HG02642 (cell line): Measurements from ENCODE around the gene NCKAP5L.
"Not testable (repeated sequence)": the region's sequence is repeated elsewhere in the genome, so short reads cannot be mapped to it uniquely, and the experiment has no call there.

Experiments used
- ATAC-seq: cut with Tn5 transposase; IDR thresholded peaks from one replicate; pipeline ENCODE4 v1.9.1; 2021; ENCODE audit warnings: mild to moderate bottlenecking; ENCODE audit not compliant: unreplicated experiment, poor library complexity

NCKAP5L gene, protein sequence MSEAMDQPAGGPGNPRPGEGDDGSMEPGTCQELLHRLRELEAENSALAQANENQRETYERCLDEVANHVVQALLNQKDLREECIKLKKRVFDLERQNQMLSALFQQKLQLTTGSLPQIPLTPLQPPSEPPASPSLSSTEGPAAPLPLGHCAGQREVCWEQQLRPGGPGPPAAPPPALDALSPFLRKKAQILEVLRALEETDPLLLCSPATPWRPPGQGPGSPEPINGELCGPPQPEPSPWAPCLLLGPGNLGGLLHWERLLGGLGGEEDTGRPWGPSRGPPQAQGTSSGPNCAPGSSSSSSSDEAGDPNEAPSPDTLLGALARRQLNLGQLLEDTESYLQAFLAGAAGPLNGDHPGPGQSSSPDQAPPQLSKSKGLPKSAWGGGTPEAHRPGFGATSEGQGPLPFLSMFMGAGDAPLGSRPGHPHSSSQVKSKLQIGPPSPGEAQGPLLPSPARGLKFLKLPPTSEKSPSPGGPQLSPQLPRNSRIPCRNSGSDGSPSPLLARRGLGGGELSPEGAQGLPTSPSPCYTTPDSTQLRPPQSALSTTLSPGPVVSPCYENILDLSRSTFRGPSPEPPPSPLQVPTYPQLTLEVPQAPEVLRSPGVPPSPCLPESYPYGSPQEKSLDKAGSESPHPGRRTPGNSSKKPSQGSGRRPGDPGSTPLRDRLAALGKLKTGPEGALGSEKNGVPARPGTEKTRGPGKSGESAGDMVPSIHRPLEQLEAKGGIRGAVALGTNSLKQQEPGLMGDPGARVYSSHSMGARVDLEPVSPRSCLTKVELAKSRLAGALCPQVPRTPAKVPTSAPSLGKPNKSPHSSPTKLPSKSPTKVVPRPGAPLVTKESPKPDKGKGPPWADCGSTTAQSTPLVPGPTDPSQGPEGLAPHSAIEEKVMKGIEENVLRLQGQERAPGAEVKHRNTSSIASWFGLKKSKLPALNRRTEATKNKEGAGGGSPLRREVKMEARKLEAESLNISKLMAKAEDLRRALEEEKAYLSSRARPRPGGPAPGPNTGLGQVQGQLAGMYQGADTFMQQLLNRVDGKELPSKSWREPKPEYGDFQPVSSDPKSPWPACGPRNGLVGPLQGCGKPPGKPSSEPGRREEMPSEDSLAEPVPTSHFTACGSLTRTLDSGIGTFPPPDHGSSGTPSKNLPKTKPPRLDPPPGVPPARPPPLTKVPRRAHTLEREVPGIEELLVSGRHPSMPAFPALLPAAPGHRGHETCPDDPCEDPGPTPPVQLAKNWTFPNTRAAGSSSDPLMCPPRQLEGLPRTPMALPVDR (N-terminal part only)

DNA sequence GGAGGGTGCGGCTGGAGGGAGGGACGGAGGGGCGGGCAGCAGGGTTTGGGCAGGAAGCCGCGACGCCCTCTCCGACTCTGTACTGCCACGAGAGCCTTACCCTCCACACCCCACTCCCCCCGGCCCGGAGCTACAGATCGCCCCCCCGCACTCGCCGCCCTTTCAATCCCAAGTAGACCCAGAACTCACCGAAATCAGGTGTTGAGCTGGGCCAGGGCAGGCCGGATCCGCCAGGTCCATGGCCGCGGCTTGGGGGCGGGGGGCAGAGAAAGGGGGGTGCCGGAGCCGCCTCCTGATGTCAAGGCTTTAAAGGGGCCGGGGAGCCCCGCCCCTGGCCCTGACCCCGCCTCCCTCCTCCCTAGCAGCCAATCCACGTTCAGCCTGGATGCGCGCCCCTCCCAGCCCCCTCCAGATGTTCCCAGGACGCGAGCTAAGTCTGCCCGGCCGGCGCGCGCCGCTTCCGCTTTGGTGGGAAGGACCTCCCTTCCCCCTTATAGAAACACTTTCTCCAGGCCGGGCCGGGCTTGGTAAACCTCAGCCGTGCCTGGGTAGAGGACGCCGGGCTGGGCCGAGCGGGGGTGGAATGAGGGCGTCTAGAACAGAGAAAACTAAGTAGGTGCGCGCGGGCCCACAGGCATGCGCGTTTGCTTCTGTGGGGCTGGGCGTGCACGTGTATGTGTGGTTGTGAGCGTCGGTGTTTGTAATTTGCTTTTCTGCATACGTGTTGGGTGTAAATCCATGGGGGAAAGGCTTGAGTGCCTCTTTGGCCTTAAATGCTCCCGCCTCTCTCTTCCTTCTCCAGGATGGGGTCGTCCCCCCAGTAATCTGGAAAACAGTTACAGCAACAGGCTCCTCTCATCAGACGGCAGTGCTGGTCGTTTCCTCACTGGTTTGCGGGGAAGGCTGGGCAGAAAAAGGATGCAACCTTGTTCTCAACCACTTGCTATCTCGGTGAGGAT, at the start of gene NCKAP5L:
Gene NCKAP5L, minus strand, starts transcription at position 281 of the 959 bp plus-strand sequence. CDS start 24,369 bp downstream, outside the sequence.
- peak; percentile 90 for ATAC-seq

DNA sequence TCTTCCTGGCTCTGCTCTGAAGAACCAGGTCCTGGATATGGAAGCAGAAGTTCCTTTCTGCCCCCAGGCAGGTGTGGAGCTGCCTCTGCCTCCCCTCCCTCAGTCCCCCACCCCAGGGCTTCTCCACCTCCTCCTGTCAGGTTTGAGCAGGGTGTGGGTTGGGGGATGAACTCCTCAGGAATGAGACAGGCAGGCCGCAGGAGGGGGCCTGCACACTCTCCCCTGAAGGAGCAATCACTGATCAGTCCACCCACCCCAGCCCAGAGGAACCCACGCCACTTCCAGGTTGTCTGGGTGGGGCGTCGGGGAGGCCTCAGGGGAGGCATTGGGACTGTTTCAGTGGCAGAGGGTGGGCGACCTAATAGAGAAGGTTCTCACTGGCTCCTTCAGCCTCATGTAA, 48.9 kb upstream of the NCKAP5L start:
- ATAC-seq: no peak

DNA sequence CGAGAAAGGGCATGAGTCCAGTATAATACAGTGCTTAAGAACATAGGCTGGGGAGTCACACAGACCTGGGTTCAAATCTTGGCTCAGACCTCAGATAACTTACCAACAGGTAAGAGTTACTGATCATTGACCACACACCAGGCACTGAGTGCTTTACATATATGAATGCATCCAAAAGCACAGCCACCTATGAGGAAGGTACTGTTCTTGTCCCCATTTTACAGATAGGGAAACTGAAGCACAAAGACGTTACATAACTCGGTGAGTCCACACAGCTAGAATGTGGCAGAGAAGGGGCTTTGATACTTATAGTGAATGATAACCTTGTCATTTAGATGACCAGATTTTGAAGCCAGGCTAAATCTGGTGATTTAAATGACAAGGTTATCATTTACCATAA, 47.9 kb upstream of the NCKAP5L start:
- no peak for ATAC-seq

DNA sequence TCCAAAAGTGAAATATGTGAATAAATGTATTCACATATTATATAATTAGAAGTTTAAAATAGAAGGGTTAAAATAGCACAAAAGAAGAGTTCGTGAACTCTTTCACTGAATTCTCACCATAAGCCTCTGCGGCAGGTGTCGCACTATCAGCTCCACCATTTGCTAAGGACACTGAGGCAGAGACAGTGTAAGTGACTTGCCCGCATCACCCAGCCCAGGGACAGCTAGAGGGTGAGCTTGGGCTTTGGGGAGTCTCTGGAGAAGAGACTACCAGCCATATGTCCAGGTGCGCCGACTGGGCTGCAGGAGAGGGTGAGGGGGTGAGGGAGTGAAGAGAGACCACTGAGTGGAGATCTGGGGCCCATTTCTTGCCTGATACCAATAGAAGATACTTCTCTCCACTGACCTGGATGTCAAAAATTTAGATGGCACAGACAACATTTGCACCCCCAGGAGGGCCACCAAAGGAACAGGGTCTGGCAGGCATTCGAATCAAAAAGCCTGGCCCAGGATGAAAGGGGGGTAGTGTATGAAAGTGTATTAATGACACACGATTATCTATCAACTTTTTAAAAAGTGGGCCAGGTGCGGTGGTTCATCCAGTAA, 47.0 kb upstream of the NCKAP5L start:
- ATAC-seq: no peak

DNA sequence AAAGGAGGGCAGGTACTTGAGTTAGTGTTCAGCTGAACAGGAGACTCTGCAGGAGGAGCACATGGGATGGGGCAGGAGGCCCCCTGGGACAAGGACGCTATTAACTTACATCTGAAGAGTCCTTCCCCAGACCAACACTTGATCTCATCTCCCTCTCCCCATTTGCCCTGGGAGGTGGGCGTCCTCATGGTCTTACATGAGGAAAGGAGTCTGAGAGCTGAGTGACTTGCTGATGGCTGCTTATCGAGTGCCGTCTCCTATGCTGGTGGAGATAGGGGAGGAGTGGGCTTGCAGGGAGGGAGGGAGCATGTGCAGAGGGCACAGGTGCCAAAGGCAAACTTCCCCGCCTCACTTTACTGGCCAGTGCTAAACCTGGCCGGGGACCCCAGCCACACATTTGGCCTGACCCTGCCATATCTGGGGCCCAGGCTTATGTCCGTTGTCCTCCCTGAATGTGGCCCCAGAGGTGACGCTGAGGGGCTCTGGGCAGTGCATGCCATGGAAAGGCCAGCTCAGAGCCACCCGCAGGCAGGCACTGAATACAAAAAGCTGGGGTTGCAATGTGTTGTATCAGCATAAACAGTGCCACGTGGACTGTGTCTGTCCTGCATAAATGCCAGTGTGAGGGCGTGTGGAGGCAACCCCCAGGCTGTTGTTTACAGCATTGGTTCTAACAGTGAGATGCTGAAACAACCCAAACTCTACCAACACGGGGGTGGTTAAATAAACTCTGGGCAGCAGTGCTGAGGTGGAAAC, 46.1 kb upstream of the NCKAP5L start:
- no peak for ATAC-seq

DNA sequence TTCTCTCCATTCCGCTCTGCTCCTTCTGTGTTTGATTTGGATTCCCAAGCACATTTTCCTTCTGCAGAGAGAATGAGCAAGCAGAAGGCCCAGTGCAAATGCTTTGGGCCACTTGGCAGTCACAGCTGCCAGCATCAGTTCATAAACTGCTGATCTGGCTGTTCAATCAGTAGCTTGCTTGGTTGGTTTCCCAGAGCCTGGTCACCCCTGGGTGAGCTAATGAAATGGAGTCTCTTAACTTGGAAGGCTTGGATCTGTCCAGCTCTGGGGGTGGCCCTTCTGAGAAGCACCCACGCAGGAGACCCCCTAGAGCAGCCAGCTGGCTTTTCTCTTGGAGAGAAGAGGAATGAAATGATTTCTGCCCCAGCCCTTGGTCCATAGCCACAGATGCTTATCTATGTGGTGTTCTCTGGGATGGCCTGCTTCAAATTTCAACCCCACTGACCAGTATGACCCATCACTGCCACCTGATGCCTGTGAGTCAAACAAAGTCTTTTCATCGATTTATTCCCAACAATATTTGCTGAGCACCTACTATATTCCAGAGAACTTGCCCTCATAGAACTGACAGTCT, 45.2 kb upstream of the NCKAP5L start:
- no peak for ATAC-seq

DNA sequence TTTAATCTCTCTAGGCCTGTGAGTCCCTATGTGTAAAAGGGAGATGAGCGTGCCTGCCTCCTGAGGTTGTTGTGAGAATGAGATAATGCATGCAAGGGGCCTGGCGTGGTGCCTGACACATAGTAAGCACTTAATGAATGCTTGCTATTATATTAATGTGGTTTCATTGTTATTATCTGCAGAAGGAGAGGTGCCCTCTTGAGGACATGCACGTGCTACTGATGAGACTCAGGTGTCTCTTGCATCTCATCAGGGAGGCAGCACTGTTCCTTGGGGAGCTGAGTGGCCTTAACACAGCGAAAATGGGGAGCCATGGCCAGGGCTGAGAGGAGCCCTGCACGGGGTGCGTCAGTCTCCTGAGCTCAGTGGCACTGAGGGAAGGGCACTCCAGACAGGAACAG, 44.6 kb upstream of the NCKAP5L start:
- no peak for ATAC-seq

DNA sequence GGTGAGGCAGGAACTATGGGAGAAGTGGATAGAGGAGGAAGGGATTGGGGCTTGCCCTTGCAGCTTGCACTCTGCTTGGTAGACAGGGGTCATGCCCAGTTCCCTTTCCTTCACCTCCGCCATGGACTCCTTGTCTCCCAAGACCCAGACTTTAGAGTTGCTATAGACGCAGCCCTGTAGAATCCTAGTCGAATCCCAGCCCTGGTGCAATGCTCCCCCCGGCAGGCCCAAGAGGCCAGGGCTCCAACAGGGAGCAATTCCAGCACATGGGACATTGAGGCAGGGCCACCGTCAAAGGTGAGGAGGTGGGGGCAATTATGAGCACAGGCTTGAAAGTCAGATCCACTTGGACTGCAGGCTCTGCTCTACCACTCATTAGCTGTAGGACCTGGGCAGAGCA, 44.2 kb upstream of the NCKAP5L start:
- no peak for ATAC-seq

DNA sequence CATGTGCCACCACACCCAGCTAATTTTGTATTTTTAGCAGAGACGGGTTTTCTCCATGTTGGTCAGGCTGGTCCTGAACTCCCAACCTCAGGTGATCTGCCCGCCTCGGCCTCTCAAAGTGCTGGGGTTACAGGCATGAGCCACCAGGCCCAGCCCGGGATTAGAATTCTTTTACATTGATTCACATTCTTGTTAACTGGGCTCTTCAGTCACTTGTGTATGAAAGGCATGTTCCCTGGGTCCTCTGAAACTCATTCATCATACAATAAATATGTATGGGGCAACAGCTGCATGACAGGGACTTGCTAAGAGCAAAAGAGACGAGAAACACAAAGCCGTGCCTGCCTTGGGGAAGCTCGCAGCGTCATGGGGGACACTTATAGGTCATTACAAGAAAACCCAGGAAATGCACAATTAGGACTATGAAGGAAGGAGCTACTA, 43.6 kb upstream of the NCKAP5L start:
- not testable (repeated sequence) for ATAC-seq

DNA sequence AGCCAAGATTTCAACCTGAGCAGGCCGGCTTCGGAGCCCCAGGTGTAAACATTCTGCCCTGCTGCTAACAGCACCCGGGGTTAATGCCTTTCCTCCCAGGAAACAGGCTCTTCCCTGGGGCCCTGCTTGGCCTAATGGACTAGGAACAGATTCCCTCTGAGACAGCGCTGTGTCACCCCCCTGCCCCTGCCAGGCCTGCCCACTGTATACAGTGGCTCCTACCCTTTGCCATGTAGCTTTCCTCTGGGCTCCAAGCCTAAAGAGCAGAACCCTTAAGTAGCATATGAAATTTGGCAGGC, 43.0 kb upstream of the NCKAP5L start:
- no peak for ATAC-seq

DNA sequence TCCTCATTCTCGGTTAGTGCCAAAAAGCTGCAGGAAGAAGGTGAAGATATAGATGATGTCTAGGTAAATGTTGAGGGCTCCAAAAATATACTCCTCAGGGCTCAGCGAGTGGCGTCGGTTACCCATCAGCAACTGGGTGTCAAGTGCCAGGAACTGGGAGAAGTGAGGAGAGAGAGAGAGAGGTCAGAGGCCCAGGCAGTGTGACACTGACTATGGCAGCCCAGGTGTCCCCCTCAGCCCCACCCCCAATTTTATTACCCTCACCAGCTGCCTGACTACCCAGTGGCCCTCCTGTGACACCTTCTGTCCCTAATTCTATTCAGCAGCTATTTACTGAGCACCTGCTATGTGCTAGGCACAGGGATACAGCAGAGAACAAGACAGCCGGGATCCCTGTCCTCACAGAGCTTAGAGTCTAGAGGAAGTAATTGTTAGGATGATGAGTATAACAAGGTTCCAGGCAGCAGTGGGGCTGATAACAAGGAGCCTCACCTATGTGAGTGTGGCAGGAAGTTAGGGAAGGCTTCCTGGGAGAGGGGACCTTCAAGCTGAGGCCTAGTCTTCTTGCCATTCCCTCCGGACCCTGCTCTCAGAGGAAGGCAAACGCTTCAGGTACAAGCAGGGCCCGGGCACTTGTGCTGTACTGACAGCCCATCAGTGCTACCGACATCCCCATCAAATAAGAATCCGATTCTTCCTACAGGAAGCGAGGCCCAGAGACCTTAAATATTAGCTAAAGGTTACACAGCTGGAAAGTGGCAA, 42.5 kb upstream of the NCKAP5L start:
- ATAC-seq: no peak

DNA sequence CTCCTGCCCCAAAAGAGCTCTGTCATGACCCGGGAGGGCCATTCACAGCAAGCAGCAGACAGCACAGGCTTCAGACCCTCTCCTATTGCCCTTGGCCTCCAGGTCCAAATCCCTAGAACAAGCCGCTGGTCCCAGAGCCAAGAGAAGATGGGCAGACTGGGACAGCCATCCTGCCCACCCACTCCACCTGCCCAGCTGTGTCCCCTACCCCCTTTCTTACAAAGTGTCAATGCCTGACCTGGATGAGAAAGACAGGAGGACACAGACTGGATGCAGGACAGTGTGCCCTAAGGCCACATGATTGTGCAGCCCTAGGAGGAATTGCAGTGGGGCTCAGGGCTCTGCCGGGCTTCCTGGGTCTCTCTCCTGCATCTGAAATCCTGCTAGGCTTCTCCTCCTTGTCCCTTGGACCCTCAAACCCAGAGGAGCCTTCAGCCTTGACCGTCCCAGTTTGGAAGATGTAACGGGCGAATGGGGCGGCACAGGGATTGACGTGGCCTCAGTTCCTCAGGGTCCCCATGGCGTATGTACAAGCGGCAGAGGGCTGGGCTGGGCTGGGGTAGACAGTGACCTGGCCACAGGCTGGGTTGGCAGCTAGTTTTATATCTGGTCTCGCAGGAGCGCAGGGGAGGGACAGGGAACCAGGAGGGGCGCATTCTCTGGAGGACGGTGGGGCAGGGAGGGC, 41.7 kb upstream of the NCKAP5L start:
- ATAC-seq: no peak

DNA sequence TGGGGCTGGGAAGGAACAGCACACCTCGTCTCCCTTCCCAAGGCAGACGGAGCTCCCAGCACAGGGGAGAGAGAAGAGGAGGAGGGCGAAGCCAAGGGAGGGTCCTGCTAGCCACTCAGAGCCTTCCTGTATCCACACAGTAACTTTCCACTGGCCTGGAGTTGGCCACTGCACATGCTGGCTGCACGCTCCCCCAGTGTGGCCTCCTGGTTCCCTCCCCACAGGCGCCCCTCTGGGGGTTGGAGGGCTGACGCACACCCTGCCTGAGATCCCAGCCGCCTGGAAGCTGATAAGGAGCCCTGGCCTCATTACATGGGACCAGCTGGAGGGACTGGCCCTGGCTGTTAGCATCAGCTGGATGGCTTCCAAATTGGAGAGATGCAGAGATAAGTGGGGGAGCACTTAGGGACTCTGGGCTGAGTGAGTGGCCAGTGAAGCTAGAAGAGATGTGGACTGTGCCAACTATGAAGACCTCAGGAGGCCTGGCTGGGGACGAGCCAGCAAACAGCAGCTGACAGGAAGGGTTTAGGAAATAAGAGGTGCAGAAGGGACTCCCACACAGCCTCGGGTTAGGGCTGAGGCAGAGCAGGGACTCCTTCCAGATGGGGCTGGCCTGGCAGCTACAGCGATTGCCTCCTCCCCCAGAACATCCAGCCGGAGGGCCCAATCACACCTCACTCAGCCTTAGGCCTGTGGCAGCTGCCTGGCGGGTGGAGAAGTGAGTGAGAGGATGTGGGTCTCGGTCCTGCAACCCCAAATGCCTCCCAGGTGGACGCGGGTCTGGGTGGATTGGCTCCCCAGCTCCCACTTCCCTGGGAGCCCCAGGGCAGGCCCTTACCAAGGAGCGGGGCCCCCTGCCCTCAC, 41.0 kb upstream of the NCKAP5L start:
- no peak for ATAC-seq

DNA sequence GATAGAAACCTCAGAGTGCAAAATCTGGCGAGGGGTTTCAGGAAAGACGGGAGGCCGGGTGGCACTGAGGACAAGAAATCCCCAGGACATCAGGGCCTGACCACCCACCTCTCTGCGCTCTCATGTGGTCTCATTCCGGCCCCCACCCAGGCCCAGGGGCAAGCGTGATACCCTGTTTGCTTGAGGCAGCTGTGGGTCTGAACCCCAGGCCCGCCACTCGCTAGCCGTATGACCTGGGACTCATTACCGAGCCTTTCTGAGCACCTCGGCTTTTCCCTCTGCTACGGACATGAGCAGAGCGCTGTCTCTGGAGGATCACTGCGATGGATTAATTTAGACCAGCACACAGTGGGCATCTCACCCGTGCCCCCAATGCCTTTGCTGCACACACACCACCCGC, 40.2 kb upstream of the NCKAP5L start:
- ATAC-seq: no peak

DNA sequence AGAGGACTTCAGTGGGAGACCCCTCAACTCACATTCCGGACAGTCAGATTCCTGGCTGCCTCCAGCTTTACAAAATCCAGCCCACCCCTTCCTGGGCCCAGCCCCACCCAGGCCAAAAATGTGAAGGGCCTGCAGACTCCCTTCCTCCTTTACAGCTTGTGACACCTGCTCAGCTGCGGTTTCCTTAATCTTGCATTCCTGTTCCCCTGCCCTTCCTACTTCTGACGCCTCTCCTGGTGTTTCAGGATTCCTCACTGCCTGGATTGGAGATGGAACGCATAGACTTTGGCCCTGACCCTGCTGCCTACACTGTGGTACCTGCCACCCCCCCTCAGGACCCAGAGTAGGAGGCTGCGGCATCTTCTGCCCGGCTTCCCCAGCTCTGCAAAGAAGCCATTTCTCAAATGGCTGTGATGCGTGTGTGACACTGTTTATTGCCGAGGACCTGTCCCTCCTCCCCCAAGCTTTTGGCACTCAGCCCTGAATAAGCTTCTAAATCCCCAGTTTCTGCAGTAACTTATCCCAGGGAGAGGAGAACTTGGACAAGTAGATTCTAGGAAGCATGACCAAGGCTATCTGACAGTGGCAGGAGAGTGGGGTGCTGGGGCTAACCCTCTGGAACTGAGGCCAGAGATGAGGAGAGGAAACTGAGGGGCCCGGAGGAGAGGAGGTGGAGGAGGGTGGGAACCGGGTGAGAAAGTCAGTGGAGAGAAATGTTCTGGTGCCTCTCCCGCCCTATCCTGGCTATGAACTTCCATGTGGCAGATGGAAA, 39.5 kb upstream of the NCKAP5L start:
- ATAC-seq: no peak
